RWPE2 (cell line): ENCODE results near the gene GDI2.

Experiments used
- ATAC-seq: fragments of 200-7000 bp; cut with Tn5 transposase; 3 replicates; pipeline ENCODE4 v1.9.1; 2021; ENCODE audit warnings: low read depth
- DNase-seq: peaks from one replicate; pipeline ENCODE4 v3.0.0-alpha.2; 2020; ENCODE audit warnings: low spot score
- H3K27ac ChIP-seq: fragments of 450-650 bp; 2 replicates; pipeline ENCODE4 v1.5.1; 2017; ENCODE audit warnings: mild to moderate bottlenecking; ENCODE audit not compliant: poor library complexity, severe bottlenecking
- H3K27me3 ChIP-seq: fragments of 250-450 bp; sonication (Bioruptor Pico); 2 replicates; pipeline ENCODE4 v1.5.1; 2021; ENCODE audit warnings: mild to moderate bottlenecking, moderate library complexity; ENCODE audit not compliant: insufficient read depth, poor library complexity, severe bottlenecking
- H3K36me3 ChIP-seq: fragments of 250-450 bp; sonication (Bioruptor Pico); 2 replicates; pipeline ENCODE4 v1.5.1; 2020; ENCODE audit warnings: low read depth, mild to moderate bottlenecking, moderate library complexity
- H3K4me1 ChIP-seq: fragments of 250-450 bp; sonication (Bioruptor Pico); 2 replicates; pipeline ENCODE4 v1.5.1; 2021; ENCODE audit warnings: mild to moderate bottlenecking, moderate library complexity; ENCODE audit not compliant: insufficient read depth, poor library complexity, severe bottlenecking
- H3K4me3 ChIP-seq: fragments of 250-450 bp; sonication (Bioruptor Pico); 2 replicates; pipeline ENCODE4 v1.5.1; 2021; ENCODE audit warnings: mild to moderate bottlenecking, moderate library complexity; ENCODE audit not compliant: severe bottlenecking
- H3K9me3 ChIP-seq: fragments of 250-450 bp; sonication (Bioruptor Pico); 2 replicates; pipeline ENCODE4 v1.5.1; 2021; ENCODE audit warnings: mild to moderate bottlenecking, moderate library complexity; ENCODE audit not compliant: severe bottlenecking
- TF ChIP-seq, protein P1 (sequence below): fragments of 450-650 bp; IDR thresholded peaks from one replicate; pipeline ENCODE4 v1.5.1; 2017; ENCODE audit warnings: mild to moderate bottlenecking, moderate library complexity; ENCODE audit not compliant: poor library complexity, severe bottlenecking

GDI2 gene

DNA sequence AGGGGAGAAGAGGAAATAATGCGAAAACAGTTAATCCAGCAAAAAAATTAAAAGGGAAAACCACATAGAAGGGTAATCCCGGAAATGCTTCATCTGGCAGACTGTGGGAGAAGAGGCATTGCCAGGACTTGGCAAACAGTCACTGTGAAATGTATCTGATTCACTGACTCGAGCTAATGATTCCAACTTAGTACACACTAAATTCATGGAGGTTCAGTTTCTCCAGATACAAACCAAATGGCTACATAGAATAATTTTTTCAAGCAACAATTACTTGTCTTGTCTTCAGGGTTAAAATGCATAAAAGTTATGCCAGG lies 36.4 kb downstream of the GDI2 start:
- no peaks in the 10 kb centered on the region for H3K27me3 ChIP-seq
- H3K9me3 ChIP-seq: no peaks in the 10 kb centered on the region
- no peak for DNase-seq
- H3K36me3 ChIP-seq: peaks cover 57% of the 10 kb centered on the region
- no peaks in the 10 kb centered on the region for H3K4me1 ChIP-seq
- TF ChIP-seq, protein P1, sequence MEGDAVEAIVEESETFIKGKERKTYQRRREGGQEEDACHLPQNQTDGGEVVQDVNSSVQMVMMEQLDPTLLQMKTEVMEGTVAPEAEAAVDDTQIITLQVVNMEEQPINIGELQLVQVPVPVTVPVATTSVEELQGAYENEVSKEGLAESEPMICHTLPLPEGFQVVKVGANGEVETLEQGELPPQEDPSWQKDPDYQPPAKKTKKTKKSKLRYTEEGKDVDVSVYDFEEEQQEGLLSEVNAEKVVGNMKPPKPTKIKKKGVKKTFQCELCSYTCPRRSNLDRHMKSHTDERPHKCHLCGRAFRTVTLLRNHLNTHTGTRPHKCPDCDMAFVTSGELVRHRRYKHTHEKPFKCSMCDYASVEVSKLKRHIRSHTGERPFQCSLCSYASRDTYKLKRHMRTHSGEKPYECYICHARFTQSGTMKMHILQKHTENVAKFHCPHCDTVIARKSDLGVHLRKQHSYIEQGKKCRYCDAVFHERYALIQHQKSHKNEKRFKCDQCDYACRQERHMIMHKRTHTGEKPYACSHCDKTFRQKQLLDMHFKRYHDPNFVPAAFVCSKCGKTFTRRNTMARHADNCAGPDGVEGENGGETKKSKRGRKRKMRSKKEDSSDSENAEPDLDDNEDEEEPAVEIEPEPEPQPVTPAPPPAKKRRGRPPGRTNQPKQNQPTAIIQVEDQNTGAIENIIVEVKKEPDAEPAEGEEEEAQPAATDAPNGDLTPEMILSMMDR: no peak
- H3K27ac ChIP-seq: no peak overlapping the region
- ATAC-seq: no peak
- no peak overlapping the region for H3K4me3 ChIP-seq

DNA sequence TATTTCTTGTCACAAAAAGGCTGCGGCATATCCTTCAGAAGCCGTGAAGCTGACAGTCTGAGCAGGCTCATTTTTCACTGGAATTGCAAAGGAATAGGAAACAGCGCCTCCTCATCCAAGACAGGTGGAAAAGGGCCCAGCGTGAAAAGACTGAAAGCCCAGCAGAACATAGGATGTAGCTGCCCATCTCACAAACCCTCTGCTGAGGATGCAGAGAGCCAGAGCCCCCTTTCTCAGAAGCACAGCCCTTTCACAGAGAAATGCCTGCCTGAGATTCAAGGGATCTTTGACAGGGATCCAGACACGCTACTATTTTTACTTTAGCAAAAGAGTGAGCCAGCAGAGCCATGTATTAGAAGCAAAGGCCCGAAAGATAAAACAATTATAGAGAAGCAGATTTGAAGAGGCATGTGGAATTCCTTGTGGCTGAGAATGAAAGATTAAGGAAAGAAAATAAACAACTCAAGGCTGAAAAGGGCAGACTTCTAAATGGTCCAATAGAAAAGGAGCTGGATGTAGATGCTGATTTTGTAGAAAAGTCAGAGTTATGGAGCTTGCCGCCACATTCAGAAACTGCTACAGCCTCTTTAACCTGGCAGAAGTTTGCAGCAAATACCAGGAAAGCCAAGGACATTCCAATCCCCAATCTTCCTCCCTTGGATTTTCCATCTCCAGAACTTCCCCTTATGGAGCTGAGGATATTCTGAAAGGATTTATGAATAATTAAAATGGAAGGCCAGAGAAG lies 36.9 kb downstream of the GDI2 start:
- H3K27ac ChIP-seq: no peak overlapping the region
- DNase-seq: no peak
- H3K36me3 ChIP-seq: peaks cover 59% of the 10 kb centered on the region
- TF ChIP-seq, protein P1: no peak
- no peak overlapping the region for H3K4me3 ChIP-seq
- H3K27me3 ChIP-seq: no peaks in the 10 kb centered on the region
- ATAC-seq: no peak
- no peaks in the 10 kb centered on the region for H3K9me3 ChIP-seq
- H3K4me1 ChIP-seq: no peaks in the 10 kb centered on the region

DNA sequence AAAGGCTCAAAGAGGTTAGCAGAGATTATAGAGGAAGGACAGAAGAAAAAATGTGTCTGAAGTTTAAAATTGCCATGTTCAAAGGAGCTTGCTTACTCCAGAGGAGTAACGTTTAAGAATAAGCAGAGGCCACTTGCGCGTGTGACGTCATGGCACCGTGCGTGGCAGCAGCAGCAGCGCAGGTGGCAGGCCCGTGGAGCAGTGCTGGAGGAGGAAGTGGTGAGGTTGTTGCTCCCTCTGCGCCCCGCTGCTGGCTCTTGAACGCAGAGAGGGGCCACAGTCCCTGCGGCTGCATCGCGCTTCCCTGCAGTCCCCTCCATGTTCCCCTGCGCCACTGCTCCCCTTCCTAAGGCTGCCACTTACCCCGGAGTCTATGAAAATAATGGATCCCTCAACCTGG lies 37.5 kb downstream of the GDI2 start:
- no peaks in the 10 kb centered on the region for H3K27me3 ChIP-seq
- no peak for ATAC-seq
- TF ChIP-seq, protein P1: no peak
- H3K9me3 ChIP-seq: no peaks in the 10 kb centered on the region
- H3K4me3 ChIP-seq: no peak overlapping the region
- peaks cover 59% of the 10 kb centered on the region for H3K36me3 ChIP-seq
- no peak overlapping the region for H3K27ac ChIP-seq
- DNase-seq: no peak
- H3K4me1 ChIP-seq: no peaks in the 10 kb centered on the region

DNA sequence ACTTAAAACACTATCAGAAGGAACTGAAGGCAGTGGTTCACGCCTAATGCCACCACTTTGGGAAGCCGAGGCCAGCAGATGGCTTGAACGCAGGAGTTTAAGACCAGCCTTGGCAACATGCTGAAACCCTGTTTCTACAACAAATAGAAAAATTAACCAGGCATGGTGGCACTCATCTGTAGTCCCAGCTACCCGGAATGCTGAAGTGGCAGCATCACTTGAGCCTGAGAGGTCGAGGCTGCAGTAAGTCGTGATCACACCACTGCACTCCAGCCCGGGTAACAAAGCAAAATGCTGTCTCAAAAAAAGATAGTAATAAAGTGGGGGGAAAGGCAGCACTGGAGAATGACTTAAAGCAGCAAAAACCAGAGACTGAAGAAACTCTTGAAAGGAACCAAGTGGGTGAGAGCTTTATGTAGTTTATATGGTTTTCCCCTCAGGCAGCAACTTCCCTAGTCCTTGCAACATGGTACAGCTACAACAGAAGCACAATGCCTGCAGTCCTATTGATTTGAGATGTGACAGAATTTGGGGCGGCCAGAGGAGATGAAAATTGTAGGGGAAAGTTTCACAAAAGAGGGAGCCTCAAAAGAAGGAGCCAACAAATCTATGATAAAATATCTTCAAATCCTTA lies 38.1 kb downstream of the GDI2 start:
- H3K27ac ChIP-seq: no peak overlapping the region
- TF ChIP-seq, protein P1: no peak

DNA sequence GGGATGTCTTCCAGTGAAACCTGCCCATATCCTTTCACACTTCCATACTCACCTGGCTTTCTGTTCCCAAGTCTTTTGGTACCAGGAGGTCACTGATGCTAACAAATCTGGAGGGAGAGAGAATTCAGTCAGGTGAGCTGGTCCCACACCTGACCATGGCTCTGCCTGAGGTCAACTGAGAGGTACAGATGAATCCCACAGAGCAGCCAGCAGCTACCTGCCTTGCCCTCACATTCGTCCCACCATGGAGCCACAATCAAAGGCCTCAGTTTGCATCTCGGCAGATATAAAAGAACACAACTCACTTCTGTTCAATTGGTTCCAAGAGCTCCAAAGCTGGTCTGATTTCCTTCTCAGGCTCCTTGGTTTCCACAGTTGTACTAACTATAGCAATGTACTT lies 47.0 kb downstream of the GDI2 start:
- H3K4me1 ChIP-seq: no peaks in the 10 kb centered on the region
- H3K4me3 ChIP-seq: no peak overlapping the region
- TF ChIP-seq, protein P1: no peak
- H3K36me3 ChIP-seq: peaks cover 90% of the 10 kb centered on the region
- no peak for ATAC-seq
- no peak for DNase-seq
- no peaks in the 10 kb centered on the region for H3K9me3 ChIP-seq
- no peaks in the 10 kb centered on the region for H3K27me3 ChIP-seq
- no peak overlapping the region for H3K27ac ChIP-seq

More for the DNA sequence above, 38.1 kb downstream of the GDI2 start:
- Histone ChIP-seq H3K36me3 (peaks cover 59% of the 10 kb centered on the region), H3K4me1 (no peaks in the 10 kb centered on the region), H3K27me3 (no peaks in the 10 kb centered on the region), H3K4me3 (no peak overlapping the region), H3K9me3 (no peaks in the 10 kb centered on the region)
- DNase-seq (no peak), ATAC-seq (no peak)
